ENCODE data around the gene SCEL.

The SCEL gene

GRCh38 chr13:77521595-77522367, 13.7 kb upstream of the SCEL start:
- no peak for DNase-seq (ENCODE audit: low read depth)

GRCh38 chr13:77522444-77522843, 13.1 kb upstream of the SCEL start:
- no peak for DNase-seq (ENCODE audit: low read depth)

GRCh38 chr13:77523386-77523785, 12.1 kb upstream of the SCEL start:
- no peak for DNase-seq (ENCODE audit: low read depth)

DNA sequence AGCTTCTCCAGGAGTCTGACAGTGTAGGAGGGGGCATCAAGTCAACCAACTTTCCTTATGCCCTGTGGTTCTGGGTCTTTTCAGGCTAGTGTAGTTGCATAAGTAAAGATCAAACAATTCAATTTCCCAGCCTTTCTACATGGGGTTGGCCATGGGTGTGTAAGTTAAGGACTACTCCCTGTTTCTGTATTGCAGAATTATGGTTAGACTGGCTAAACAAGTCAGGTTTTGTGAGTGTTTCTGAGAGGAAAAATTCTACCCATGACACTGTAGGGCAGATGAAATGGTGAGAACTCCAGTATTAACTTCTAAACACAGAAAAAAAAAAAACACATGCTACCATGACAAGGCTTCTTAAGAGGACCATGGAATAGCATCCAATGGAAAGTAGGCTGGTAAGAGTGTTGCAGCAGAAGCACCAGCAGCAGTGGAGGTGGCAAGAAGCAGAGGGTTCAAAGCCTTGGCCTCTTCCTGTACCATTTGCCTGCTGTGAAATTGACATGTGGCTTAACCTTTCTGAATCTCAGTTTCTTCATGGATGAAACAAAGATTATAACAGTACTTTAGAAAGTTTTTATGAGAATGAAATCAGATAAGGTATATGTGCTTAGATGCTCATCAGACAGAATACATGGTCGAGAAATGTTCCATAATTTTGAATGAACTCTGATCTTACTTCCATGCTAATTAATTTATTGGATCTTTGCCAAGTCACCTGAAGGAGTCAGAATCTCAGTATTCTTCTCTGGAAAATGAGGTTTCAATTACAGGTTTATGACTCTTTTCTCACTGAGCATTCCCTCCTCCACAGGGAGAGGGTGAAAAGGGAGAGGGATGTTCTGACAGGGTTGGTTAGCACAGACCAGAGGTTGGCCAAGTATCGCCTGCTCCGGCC, 11.4 kb upstream of the SCEL start:
- no peak for DNase-seq (ENCODE audit: low read depth)

DNA sequence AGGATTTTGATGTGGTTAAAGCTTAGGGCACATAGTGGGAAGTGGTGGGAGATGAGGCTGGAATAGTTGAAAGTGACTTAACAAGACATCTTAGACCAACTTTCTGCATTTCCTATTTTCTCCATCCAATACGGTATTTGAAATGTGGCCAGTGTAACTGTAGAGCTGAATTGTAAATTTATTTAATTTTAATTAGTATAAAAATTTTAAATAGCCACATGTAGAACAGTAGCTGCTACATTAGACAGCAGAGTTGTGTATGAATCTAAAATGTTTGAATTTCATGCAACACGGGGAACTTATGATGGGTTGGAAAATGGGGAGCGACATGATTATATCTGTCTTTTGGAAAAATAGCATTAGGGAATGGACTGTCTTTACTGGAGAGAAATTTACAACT, 7.1 kb upstream of the SCEL start:
- DNase-seq (ENCODE audit: low read depth): no peak

DNA sequence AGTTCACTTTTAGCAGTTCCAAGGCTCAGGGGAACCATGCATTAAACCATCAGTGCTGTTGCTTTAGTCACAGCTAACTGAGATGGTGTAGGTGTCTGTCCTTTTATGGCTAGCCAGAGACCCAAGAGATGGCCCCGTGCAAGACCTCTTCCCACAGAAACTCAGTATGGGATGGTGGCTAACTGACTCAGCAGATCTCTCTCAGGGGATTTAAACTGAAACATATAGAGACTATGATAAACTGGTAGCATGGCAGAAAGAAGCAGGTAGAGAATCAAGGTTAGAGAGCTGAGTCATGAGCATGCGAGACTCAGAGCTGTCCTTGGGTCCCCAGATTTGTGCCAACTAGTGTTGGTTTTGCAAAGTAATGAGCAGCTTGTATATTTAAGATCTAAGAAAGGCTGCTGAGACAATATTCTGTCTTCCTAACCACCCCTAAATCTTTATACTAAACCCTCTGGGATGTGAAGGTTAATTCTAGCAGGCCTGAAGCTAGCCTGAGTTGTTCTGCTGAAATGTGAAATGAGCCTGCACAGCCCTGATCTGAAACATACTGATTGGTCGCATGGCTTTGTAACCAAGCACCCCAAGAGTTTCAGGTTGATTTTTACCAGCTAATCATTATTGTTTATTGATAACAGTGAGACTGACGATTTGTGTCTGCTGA, 6.5 kb upstream of the SCEL start:
- DNase-seq (ENCODE audit: low read depth): no peak

DNA sequence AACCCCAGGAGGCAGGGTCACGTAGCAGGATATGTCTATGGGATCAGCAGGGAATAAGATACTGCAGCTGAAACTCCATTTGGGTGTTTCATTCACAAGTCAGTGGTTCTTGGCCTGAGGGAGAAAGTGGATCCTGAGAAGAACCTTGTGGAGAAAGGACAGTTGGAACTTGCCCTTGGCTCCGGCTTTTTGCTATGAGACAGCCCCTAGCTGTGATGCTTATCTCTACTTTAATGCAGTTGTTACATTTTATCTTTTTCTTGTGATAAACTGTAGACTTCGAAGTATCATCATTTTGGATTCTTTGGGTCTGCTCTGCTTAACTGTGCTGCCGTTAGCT, 6.0 kb upstream of the SCEL start:
- DNase-seq (ENCODE audit: low read depth): no peak

DNA sequence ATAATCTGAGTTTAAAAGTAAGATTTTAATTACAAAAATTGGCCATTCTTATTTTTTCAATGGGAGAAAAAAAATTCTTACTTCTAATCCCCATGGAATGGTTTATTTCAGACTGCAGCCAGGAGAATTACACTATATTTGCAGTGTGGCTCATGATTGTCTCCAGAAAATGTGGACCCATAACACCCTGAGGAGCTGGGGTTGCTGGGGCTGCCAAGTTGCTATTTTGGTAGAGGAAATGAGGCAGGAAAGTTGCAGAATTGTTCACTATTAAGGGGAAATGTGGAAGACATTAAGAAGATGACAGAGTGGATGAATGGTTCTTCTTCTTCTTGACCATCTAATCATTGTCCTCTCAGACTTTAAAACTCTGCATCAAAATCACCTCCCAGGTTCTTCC, 4.6 kb upstream of the SCEL start:
- no peak for DNase-seq (ENCODE audit: low read depth)

DNA sequence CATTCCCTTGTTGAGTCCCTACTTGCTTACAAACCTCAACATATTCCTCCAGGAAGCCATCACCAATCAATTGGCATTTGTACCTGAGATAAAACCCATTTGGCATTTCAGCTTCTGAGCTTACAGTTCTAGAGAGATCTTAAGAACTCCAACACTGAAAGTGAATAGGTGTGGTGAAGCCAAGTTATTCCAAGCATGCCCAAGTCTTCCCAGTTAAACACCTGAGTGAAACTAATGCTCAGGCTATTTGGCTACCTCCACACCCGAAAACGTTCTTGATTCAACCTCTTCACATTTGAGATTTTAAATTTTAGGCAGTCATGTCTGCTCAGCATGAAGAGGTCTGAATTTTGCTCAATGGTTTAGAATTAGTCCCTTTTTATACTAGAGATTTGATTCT, 2.5 kb upstream of the SCEL start:
- DNase-seq (ENCODE audit: low read depth): no peak

- DNase-seq (ENCODE audit: low read depth): no peak
These were observed 1.4 kb upstream of the SCEL start for GRCh38 chr13:77533875-77534788.

DNA sequence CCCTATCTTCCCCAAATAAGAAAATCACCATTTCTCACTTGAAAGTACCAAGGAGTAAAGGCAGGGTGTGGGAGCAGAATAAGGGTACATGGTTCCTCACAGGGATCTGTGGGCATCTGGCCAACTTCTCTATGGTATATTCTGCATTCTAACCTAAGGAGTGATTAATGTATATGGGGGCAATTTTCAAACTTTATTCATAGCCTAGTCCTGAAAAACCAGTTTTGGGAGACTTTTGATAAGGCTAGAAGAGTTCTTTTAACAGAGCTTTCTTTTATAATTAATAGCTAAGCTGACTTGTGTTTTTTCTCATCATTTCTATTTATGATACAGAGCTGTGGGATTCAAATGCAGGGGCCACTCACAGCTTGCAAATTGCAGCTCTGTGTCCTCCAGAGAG, 852 bp downstream of the SCEL start:
- DNase-seq (ENCODE audit: low read depth): no peak

DNA sequence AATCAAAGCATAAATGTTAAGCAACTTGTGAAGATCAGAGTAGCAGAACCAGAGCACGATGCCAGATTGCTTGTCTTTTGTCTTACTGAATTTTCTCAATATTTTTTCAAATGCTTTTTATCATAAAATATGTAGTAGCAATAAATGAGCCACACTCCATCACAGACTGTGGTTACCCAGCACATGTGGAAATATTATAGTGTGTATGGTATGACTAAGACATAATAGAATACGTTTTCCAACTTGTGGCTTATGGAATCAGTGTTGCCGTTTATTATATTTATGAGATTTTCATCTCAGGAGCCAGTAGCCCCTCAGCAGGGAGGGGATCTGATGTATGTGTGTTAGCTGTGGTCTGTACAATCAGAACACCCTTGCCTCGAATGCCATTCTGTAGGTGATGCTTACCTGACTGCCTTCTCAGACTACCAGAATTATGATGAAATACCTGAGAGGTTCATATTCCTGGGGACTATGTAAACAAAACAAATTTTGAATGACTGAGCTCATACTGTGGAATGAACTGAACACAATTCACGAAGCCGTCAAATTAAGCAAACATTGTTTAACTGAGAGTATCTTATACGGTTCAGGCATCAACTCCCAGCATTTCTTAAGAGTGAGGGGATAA, 1.9 kb downstream of the SCEL start:
- DNase-seq (ENCODE audit: low read depth): no peak

DNA sequence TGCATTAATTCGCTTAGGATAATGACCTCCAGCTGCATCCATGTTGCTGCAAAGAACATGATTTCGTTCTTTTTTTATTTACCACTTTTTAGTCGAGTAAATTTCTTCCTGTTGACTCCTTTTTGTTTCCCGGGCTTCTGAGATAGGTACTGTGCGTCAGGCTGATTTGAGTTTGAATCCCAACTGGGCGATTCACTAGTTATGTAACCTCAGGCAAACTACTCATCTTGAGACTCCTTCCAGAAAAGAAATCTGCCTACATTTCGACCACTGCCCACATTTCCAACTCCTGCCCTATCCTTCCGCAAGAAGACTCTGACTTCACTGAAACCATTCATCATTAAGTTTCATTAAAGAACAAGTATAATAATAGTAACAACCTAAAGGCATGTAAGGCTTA, 8.2 kb downstream of the SCEL start:
- no peak for DNase-seq (ENCODE audit: low read depth)

GRCh38 chr13:77544355-77544754, 8.8 kb downstream of the SCEL start:
- no peak for DNase-seq (ENCODE audit: low read depth)

DNA sequence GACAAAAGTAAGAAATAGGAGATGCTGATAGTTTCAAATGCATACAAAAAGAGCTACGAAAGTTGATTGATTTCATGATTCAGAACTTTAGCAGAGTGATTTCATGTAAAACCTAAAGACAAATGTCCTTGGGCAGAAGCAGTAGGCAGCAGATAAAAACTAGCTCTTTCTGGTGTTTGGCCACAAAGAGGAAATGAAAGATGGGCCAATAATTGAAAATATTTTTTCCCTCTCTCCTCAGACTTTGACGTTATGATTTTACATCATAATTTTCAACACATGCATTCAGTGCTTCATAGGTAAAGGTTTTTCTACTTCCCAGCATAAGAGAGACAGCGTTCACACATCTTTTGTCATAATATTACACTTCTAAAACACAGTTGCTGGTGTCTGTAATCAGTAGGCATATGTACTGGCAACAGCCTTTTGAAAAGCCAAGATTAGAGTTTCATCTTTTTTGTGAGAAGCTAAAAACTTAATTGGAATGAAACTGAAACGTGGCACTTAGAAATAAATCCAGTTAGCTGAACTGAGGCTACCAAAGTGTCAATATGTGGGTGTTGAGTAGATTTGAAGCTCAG, 9.3 kb downstream of the SCEL start:
- DNase-seq (ENCODE audit: low read depth): no peak

- no peak for DNase-seq (ENCODE audit: low read depth)
These were observed 10.3 kb downstream of the SCEL start for GRCh38 chr13:77545626-77546412.

DNA sequence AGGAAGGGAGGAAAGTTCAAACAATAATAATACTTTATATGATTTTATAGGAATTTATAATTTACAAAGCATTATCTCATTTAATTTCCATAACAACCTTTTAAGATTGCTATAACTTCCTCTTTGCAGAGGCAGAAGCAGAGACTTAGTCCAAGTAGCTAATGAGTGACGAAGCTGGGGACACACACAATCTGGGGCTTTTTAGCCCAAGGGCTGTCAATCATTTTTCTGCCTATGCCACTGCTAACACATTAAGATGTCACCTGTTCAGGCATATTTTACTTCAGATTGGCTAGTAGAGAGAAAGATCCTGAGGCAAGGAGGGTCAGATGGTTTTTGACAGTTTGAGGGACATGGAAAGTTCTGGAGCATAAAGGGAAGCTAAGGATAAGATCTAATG, 12.6 kb downstream of the SCEL start:
- no peak for DNase-seq (ENCODE audit: low read depth)

DNA sequence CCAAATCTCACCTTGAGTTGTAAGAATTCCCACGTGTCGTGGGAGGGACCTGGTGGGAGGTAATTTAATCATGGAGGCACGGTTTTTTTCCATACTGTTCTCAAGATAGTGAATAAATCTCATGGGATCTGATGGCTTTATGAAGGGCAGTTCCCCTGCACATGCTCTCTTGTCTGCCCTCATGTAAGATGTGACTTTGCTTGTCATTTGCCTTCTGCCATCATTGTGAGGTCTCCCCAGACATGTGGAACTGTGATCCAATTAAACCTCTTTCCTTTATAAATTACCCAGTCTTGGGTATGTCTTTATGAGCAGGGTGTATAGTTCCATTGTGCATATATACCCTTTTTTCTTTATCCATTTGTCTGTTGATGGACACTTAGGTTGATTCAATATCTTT, 13.1 kb downstream of the SCEL start:
- no peak for DNase-seq (ENCODE audit: low read depth)

GRCh38 chr13:77554069-77554468, 18.6 kb downstream of the SCEL start:
- no peak for DNase-seq (ENCODE audit: low read depth)

DNA sequence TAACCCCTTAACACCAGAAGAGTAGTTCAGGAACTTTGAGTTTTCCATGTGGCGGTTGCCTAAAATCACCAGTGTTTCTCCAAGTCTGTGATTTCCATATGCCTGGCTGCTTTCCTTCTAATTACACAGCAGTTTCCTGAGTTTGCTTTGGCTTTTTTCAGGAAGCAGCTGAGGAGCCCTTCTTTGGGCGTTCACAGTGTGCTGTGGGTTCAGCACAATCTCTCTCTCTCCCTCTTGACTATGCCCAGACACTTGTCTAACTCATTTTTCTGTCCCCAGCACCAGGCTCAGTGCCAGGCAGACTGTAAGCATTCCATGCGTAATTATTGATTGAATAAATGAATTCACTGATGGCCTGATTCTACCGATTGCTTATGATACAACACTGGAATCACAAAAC, 19.7 kb downstream of the SCEL start:
- no peak for DNase-seq (ENCODE audit: low read depth)

Measured in GM04503 (cell line).